Neutrophil (primary cell): ENCODE results near the gene PTPRS.

Source experiments
- H3K27ac ChIP-seq: fragments of 200-600 bp; sonication (generic); 2 replicates; pipeline ENCODE4 v1.5.1; 2016; ENCODE audit warnings: mild to moderate bottlenecking, moderate library complexity
- H3K27me3 ChIP-seq: fragments of 200-600 bp; sonication (generic); 2 replicates; pipeline ENCODE4 v1.6.0; 2016; ENCODE audit warnings: mild to moderate bottlenecking
- H3K36me3 ChIP-seq: fragments of 200-600 bp; sonication (generic); 2 replicates; pipeline ENCODE4 v1.5.1; 2017
- H3K4me1 ChIP-seq, 2 experiments: fragments of 200-600 bp in 1 of 2; sonication (generic) in 1 of 2; 1 replicate in 1 of 2; 2 replicates in 1 of 2; pipeline versions ENCODE4 v1.5.1 to v1.6.1; 2013 to 2016; ENCODE audit warnings: low read depth in 1 of 2, low read length in 1 of 2, mild to moderate bottlenecking in 1 of 2, moderate library complexity in 1 of 2; ENCODE audit not compliant: control insufficient read depth in 1 of 2, insufficient read depth in 1 of 2
- H3K4me3 ChIP-seq, 2 experiments: fragments of 200-600 bp in 1 of 2; sonication (generic) in 1 of 2; 1 replicate in 1 of 2; 2 replicates in 1 of 2; pipeline ENCODE4 v1.5.1; 2013 to 2016; ENCODE audit warnings: low read depth in 1 of 2, low read length in 1 of 2, mild to moderate bottlenecking in 1 of 2, moderate library complexity in 1 of 2
- H3K9me3 ChIP-seq: fragments of 200-600 bp; sonication (generic); 2 replicates; pipeline ENCODE4 v1.5.1; 2016
- CTCF ChIP-seq: fragments of 200-600 bp; sonication (generic); IDR thresholded peaks from 2 replicates; pipeline ENCODE4 v1.5.1; 2016; ENCODE audit warnings: antibody characterized with exemption

Gene PTPRS

GRCh38 chr19:5312058-5312457 is 28.6 kb downstream of the PTPRS start:
- H3K27me3 ChIP-seq, result peaks cover 36% of the 10 kb centered on the region
- no peaks in the 10 kb centered on the region for H3K9me3 ChIP-seq
- no peaks in the 10 kb centered on the region for H3K36me3 ChIP-seq
- no peak overlapping the region for H3K4me3 ChIP-seq
- H3K27ac ChIP-seq, result no peak overlapping the region
- no peaks in the 10 kb centered on the region for H3K4me1 ChIP-seq
- TF ChIP-seq CTCF, result no peak

- no peak overlapping the region for H3K27ac ChIP-seq
- peaks cover 48% of the 10 kb centered on the region for H3K27me3 ChIP-seq
- no peaks in the 10 kb centered on the region for H3K36me3 ChIP-seq
- H3K4me3 ChIP-seq, result no peak overlapping the region
- no peaks in the 10 kb centered on the region for H3K9me3 ChIP-seq
- TF ChIP-seq CTCF, result no peak
- no peaks in the 10 kb centered on the region for H3K4me1 ChIP-seq
Observed at GRCh38 chr19:5309438-5310204, 31.0 kb downstream of the PTPRS start.

DNA sequence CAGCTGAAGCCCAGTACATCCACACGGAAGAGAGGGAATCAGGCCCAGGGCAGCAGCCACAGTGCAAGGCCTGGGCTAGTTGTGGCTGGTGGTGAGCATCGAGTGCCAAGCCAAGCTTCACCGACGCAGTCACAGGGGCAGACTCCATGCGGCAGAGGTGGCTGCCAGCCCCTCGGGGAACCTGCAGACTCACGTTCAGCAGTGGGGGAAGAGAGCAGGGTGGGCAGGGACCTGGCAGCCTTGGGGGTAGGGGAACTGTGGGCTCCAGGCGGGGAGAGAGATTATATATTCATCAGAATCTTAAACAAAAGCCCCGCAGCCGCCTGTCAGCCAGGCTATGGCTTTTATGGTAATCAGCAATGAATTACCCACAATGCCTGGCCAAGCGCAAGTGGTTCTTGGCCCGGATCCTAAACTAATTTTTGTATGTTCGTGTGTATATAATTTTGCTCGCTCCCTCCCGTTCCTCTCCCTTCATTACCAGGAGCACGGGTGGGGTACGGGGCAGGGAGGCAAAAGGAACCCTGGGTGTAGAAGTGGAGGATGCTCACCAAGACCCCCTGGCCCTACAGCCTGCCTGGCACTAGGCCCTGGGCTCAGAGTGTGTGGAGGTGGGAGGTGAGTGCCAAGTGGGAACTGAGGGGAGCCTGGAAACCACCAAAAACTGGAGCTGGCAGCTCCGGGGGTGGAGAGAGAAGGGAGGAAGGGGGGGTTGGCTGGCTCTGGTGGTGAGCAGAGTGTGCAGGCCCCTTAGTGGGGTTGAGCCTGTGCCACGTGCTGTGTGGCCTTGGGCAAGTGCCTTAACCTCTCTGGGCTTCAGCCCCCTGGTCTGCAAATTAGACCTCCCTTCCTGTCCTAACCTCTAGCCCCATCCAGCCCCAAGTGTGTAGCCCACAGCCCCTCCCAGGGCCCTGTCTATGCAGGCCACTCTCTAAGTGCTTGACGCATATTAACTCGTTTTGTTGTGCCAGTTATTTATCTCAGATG is 31.9 kb downstream of the PTPRS start:
- Histone ChIP-seq H3K4me1 (no peaks in the 10 kb centered on the region), H3K36me3 (no peaks in the 10 kb centered on the region), H3K9me3 (no peaks in the 10 kb centered on the region), H3K27me3 (peaks cover 39% of the 10 kb centered on the region), H3K4me3 (no peak overlapping the region), H3K27ac (no peak overlapping the region)
- TF ChIP-seq CTCF, result no peak

- Histone ChIP-seq H3K36me3 (no peaks in the 10 kb centered on the region), H3K27me3 (peaks cover 28% of the 10 kb centered on the region), H3K4me1 (no peaks in the 10 kb centered on the region), H3K9me3 (no peaks in the 10 kb centered on the region), H3K4me3 (no peak overlapping the region), H3K27ac (no peak overlapping the region)
- TF ChIP-seq CTCF, result no peak
Observed at GRCh38 chr19:5307655-5308054, 33.0 kb downstream of the PTPRS start.

- no peaks in the 10 kb centered on the region for H3K36me3 ChIP-seq
- H3K27me3 ChIP-seq, result peaks cover 21% of the 10 kb centered on the region
- H3K4me3 ChIP-seq, result no peak overlapping the region
- H3K4me1 ChIP-seq, result no peaks in the 10 kb centered on the region
- TF ChIP-seq CTCF, result no peak
- no peak overlapping the region for H3K27ac ChIP-seq
- H3K9me3 ChIP-seq, result no peaks in the 10 kb centered on the region
Observed at GRCh38 chr19:5305163-5305562, 35.4 kb downstream of the PTPRS start.
